ENCODE measurements around the gene TMEM203.

The TMEM203 gene

GRCh38 chr9:137157618-137158415 is 47.6 kb downstream of the TMEM203 start:
- H3K4me3 ChIP-seq (replicated peaks in 1 of 2; ENCODE audit: low read depth in 2 of 2, low read length in 2 of 2): no peak overlapping the region
- no peak for DNase-seq (ENCODE audit: low read depth in 2 of 2)
- no peak for TF ChIP-seq CTCF (IDR thresholded peaks at IDR 0.05; ENCODE audit: low read depth, low read length)

- H3K4me3 ChIP-seq (replicated peaks in 1 of 2; ENCODE audit: low read depth in 2 of 2, low read length in 2 of 2): peak overlapping the region; percentile 25 to 39
- DNase-seq (ENCODE audit: low read depth in 2 of 2): peak; percentile 53 to 58
- TF ChIP-seq CTCF (IDR thresholded peaks at IDR 0.05; ENCODE audit: low read depth, low read length): no peak
Observed at GRCh38 chr9:137156567-137157375, 48.7 kb downstream of the TMEM203 start.
